BE2C (cell line): ENCODE measurements around the gene DES.

Experiments
- DNase-seq: peaks from one replicate; pipeline ENCODE4 v3.0.0-alpha.2; 2020
- H3K27me3 ChIP-seq: fragments of 250-450 bp; sonication (Bioruptor Pico); 2 replicates; pipeline ENCODE4 v1.5.1; 2020; ENCODE audit warnings: mild to moderate bottlenecking
- H3K36me3 ChIP-seq: fragments of 250-450 bp; sonication (Bioruptor Pico); 2 replicates; pipeline ENCODE4 v1.5.1; 2020; ENCODE audit warnings: mild to moderate bottlenecking
- H3K4me1 ChIP-seq: fragments of 250-450 bp; sonication (Bioruptor Pico); 2 replicates; pipeline ENCODE4 v1.5.1; 2020
- H3K4me3 ChIP-seq: 2 replicates; pipeline ENCODE4 v1.5.1; 2011; ENCODE audit warnings: low read depth, low read length
- H3K9me3 ChIP-seq: fragments of 250-450 bp; sonication (Bioruptor Pico); 2 replicates; pipeline ENCODE4 v1.5.1; 2020
- TF ChIP-seq, protein P1 (sequence below): IDR thresholded peaks from 2 replicates; pipeline ENCODE4 v1.5.1; 2012; ENCODE audit warnings: mild to moderate bottlenecking, low read depth, low read length

DES gene

DNA sequence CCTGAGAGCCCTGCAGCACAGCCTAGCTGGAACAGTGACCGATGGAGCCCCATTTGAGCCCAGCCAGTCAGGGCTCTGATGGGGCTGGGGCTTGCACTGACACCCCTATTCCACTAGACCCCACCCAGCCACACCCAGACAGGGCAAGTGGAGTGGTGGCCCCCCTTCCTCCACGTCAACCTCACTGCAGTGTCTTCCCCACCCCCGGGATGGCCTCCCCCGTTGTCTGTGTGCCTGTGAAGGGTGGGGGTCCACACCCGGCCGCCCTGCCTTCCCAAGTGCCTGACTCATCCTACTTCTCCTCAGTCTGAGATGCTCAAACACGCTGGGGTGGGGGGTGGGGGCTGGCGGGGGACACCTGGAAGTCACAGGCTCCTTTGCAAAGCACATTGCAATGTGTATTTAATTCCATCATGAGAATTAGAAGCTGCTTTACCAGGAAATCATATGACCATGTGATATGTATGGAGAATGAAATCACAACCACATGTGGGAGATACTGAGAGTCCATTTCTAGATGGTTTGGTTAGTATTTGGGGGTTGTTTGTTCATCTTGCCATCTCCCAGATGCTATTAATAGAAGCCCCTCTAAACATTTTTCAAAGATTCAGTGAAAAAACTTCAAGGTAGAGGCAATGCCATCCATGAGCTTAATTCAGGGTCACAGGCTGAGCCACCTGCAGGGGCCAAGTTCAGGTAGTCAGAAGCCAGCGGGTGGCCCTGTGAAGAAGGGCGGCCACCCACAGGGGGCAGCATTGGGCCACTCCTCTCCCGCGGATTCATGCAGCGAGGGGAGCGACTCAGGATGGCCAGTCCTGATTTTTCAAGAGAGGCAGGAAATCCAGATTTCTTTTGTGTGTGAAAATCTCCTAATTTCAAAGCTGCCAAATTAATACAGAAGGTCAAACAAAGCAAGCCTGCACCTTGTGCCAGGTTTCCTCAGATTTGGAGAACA is 57.8 kb downstream of the DES start:
- TF ChIP-seq, protein P1, sequence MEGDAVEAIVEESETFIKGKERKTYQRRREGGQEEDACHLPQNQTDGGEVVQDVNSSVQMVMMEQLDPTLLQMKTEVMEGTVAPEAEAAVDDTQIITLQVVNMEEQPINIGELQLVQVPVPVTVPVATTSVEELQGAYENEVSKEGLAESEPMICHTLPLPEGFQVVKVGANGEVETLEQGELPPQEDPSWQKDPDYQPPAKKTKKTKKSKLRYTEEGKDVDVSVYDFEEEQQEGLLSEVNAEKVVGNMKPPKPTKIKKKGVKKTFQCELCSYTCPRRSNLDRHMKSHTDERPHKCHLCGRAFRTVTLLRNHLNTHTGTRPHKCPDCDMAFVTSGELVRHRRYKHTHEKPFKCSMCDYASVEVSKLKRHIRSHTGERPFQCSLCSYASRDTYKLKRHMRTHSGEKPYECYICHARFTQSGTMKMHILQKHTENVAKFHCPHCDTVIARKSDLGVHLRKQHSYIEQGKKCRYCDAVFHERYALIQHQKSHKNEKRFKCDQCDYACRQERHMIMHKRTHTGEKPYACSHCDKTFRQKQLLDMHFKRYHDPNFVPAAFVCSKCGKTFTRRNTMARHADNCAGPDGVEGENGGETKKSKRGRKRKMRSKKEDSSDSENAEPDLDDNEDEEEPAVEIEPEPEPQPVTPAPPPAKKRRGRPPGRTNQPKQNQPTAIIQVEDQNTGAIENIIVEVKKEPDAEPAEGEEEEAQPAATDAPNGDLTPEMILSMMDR, result peak; percentile 97
- Histone ChIP-seq H3K4me1 (peaks cover 4% of the 10 kb centered on the region; the same call in 1 of the 2 replicates), H3K4me3 (peak overlapping the region; percentile 30), H3K36me3 (peaks cover 24% of the 10 kb centered on the region), H3K27me3 (no peaks in the 10 kb centered on the region), H3K9me3 (no peaks in the 10 kb centered on the region)
- peak; percentile 90 for DNase-seq
